ENCODE measurements around the gene LGI1. TPM values are rescaled to one million over a fixed set of nuclear protein-coding genes. Genes with fewer than 3 reads are reported as not detected.

The LGI1 gene
- total RNA-seq, 2 donors from 2014 or later, result 0.60 to 2.6 TPM

DNA sequence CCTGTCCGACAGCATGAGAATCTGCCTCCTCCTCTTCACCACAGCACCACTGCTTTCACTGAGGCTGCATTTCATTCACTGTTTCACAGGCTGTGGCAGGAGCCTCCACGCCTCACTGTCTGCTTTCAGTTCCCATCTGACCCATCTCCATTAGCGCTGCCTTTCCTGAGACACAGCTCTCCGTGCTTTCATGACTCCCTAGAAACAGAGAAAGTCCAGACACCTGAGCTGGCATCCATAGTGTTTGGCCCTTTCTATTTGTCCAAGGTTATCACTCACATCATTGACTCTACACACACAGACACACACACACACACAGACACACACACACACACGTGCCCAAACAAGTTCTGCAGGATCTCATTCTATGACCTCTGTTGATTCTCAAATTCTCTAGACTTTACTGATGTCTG is 5.2 kb downstream of the LGI1 start:
- H3K4me1 Mint-ChIP-seq, result peaks cover 50% of the 10 kb centered on the region
- Histone ChIP-seq H3K9me3 (ENCODE audit: control insufficient read depth, low read length) (peaks cover 4% of the 10 kb centered on the region), H3K9ac (ENCODE audit: extremely low read depth, low read length, poor library complexity, severe bottlenecking) (no peak overlapping the region), H3K27ac (ENCODE audit: low read depth, low read length) (no peak overlapping the region), H3K27me3 (ENCODE audit: control insufficient read depth, insufficient read depth, low read length, poor library complexity, severe bottlenecking) (no peaks in the 10 kb centered on the region), H3K4me1 (ENCODE audit: control insufficient read depth, insufficient read depth, low read length) (peaks cover 20% of the 10 kb centered on the region), H3K36me3 (ENCODE audit: control insufficient read depth, insufficient read depth, low read length) (no peaks in the 10 kb centered on the region), H3K4me3 (ENCODE audit: low read length) (no peak overlapping the region)
- peaks cover 5% of the 10 kb centered on the region for H3K9me3 Mint-ChIP-seq
- no peak for DNase-seq
- no peak overlapping the region for H3K27ac Mint-ChIP-seq
- no peak overlapping the region for H3K4me3 Mint-ChIP-seq
- no peaks in the 10 kb centered on the region for H3K27me3 Mint-ChIP-seq (ENCODE audit: insufficient read depth)
- 72 to 81% methylated on average over 4 to 5 of the region's 5 CpGs for WGBS, 2 experiments (ENCODE audit: insufficient coverage in 1 of 2, insufficient read length in 1 of 2)
- TF ChIP-seq, protein P1, sequence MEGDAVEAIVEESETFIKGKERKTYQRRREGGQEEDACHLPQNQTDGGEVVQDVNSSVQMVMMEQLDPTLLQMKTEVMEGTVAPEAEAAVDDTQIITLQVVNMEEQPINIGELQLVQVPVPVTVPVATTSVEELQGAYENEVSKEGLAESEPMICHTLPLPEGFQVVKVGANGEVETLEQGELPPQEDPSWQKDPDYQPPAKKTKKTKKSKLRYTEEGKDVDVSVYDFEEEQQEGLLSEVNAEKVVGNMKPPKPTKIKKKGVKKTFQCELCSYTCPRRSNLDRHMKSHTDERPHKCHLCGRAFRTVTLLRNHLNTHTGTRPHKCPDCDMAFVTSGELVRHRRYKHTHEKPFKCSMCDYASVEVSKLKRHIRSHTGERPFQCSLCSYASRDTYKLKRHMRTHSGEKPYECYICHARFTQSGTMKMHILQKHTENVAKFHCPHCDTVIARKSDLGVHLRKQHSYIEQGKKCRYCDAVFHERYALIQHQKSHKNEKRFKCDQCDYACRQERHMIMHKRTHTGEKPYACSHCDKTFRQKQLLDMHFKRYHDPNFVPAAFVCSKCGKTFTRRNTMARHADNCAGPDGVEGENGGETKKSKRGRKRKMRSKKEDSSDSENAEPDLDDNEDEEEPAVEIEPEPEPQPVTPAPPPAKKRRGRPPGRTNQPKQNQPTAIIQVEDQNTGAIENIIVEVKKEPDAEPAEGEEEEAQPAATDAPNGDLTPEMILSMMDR (conservative IDR thresholded peaks at IDR 0.05), result no peak
- no peaks in the 10 kb centered on the region for H3K36me3 Mint-ChIP-seq (ENCODE audit: low read depth)

DNA sequence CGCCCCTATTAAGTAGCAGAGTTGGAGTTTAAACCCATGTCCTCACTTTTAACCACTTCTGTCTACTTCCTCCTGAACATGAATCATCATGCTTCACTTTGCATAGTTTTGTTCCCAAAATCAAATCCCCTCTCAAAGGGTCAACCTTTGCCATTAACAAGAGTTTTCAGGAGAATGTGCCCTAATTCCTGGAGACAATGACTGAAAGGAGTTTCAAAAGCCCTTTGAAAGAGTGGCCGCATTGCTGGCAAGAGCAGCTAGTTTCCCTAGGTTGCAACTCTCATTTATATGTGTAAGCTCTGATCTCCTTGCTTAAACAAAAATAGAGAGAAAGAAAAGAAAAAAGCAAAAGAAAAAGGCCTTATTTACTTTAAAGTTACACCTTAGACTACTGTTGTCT is 9.2 kb downstream of the LGI1 start:
- H3K4me3 Mint-ChIP-seq, result no peak overlapping the region
- 90 to 92% methylated on average over 2 of the region's 2 CpGs for WGBS, 2 experiments (ENCODE audit: insufficient coverage in 1 of 2, insufficient read length in 1 of 2)

GRCh38 chr10:93767724-93768399 is 10.1 kb downstream of the LGI1 start:
- no peak for DNase-seq
- Mint-ChIP-seq H3K9me3 (peaks cover 5% of the 10 kb centered on the region), H3K27me3 (ENCODE audit: insufficient read depth) (no peaks in the 10 kb centered on the region), H3K4me3 (no peak overlapping the region), H3K36me3 (ENCODE audit: low read depth) (no peaks in the 10 kb centered on the region), H3K27ac (no peak overlapping the region), H3K4me1 (peaks cover 36% of the 10 kb centered on the region)
- H3K9me3 ChIP-seq (ENCODE audit: control insufficient read depth, low read length), result peaks cover 4% of the 10 kb centered on the region
- TF ChIP-seq, protein P1 (conservative IDR thresholded peaks at IDR 0.05), result no peak
- H3K4me3 ChIP-seq (ENCODE audit: low read length), result no peak overlapping the region
- H3K27ac ChIP-seq (ENCODE audit: low read depth, low read length), result no peak overlapping the region
- no peaks in the 10 kb centered on the region for H3K4me1 ChIP-seq (ENCODE audit: control insufficient read depth, insufficient read depth, low read length)
- WGBS, 2 experiments (ENCODE audit: insufficient coverage in 1 of 2, insufficient read length in 1 of 2), result 76 to 100% methylated on average over 3 to 5 of the region's 5 CpGs
- no peaks in the 10 kb centered on the region for H3K27me3 ChIP-seq (ENCODE audit: control insufficient read depth, insufficient read depth, low read length, poor library complexity, severe bottlenecking)
- H3K36me3 ChIP-seq (ENCODE audit: control insufficient read depth, insufficient read depth, low read length), result no peaks in the 10 kb centered on the region
- H3K9ac ChIP-seq (ENCODE audit: extremely low read depth, low read length, poor library complexity, severe bottlenecking), result no peak overlapping the region

More for the DNA sequence above, 9.2 kb downstream of the LGI1 start:
- no peaks in the 10 kb centered on the region for H3K36me3 ChIP-seq (ENCODE audit: control insufficient read depth, insufficient read depth, low read length)
- no peaks in the 10 kb centered on the region for H3K27me3 ChIP-seq (ENCODE audit: control insufficient read depth, insufficient read depth, low read length, poor library complexity, severe bottlenecking)
- peak overlapping the region; percentile 49 for H3K27ac ChIP-seq (ENCODE audit: low read depth, low read length)
- H3K9me3 ChIP-seq (ENCODE audit: control insufficient read depth, low read length), result peaks cover 4% of the 10 kb centered on the region
- no peaks in the 10 kb centered on the region for H3K4me1 ChIP-seq (ENCODE audit: control insufficient read depth, insufficient read depth, low read length)
- H3K36me3 Mint-ChIP-seq (ENCODE audit: low read depth), result no peaks in the 10 kb centered on the region
- no peak overlapping the region for H3K27ac Mint-ChIP-seq
- no peaks in the 10 kb centered on the region for H3K27me3 Mint-ChIP-seq (ENCODE audit: insufficient read depth)
- TF ChIP-seq, protein P1 (conservative IDR thresholded peaks at IDR 0.05), result no peak
- peaks cover 5% of the 10 kb centered on the region for H3K9me3 Mint-ChIP-seq
- no peak for DNase-seq
- H3K4me1 Mint-ChIP-seq, result peaks cover 37% of the 10 kb centered on the region
- H3K9ac ChIP-seq (ENCODE audit: extremely low read depth, low read length, poor library complexity, severe bottlenecking), result no peak overlapping the region
- H3K4me3 ChIP-seq (ENCODE audit: low read length), result no peak overlapping the region

Measured in endodermal cell (in vitro differentiated cells).